ENCODE results near the gene SSBP3. TPM values are rescaled to one million over a fixed set of nuclear protein-coding genes. Genes with fewer than 3 reads are reported as not detected.
A peak's percentile ranks its signal among the peaks of the same experiment; 100 is the strongest.

SSBP3 gene
- total and polyA plus RNA-seq, 9 of the 15 experiments (the other 6 are each of a cell fraction or from before 2014, with no cell fraction given): 8.7 to 108 (median 33.8) TPM

- TF ChIP-seq, protein P1, sequence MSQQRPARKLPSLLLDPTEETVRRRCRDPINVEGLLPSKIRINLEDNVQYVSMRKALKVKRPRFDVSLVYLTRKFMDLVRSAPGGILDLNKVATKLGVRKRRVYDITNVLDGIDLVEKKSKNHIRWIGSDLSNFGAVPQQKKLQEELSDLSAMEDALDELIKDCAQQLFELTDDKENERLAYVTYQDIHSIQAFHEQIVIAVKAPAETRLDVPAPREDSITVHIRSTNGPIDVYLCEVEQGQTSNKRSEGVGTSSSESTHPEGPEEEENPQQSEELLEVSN (IDR thresholded peaks at IDR 0.05; ENCODE audit: borderline replicate concordance in 1 of 2, extremely low read depth in 1 of 2, insufficient read depth in 1 of 2, insufficient read length in 1 of 2, low read depth in 1 of 2, low read length in 1 of 2, poor library complexity in 1 of 2, severe bottlenecking in 1 of 2): no peak
- TF ChIP-seq ADNP (tag; IDR thresholded peaks at IDR 0.05) (no peak), ZNF121 (CRISPR knock-in tag; conservative IDR thresholded peaks at IDR 0.05) (no peak), ZNF586 (CRISPR knock-in tag; conservative IDR thresholded peaks at IDR 0.05) (no peak), ZKSCAN8 (CRISPR knock-in tag; IDR thresholded peaks at IDR 0.05) (no peak), CREBBP (IDR thresholded peaks at IDR 0.05; ENCODE audit: low read depth, low read length) (no peak)
- TF ChIP-seq, protein P2, sequence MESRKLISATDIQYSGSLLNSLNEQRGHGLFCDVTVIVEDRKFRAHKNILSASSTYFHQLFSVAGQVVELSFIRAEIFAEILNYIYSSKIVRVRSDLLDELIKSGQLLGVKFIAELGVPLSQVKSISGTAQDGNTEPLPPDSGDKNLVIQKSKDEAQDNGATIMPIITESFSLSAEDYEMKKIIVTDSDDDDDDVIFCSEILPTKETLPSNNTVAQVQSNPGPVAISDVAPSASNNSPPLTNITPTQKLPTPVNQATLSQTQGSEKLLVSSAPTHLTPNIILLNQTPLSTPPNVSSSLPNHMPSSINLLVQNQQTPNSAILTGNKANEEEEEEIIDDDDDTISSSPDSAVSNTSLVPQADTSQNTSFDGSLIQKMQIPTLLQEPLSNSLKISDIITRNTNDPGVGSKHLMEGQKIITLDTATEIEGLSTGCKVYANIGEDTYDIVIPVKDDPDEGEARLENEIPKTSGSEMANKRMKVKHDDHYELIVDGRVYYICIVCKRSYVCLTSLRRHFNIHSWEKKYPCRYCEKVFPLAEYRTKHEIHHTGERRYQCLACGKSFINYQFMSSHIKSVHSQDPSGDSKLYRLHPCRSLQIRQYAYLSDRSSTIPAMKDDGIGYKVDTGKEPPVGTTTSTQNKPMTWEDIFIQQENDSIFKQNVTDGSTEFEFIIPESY (CRISPR knock-in tag; IDR thresholded peaks at IDR 0.05): peak; percentile 69
These were observed 103.0 kb downstream of the SSBP3 start (continued) for GRCh38 chr1:54302951-54303843.
